ENCODE results near the gene TSEN54. TPM values are rescaled to one million over a fixed set of nuclear protein-coding genes. Genes with fewer than 3 reads are reported as not detected.

Gene TSEN54
- total RNA-seq, 1 experiment from 2014 or later: 44.5 TPM

DNA sequence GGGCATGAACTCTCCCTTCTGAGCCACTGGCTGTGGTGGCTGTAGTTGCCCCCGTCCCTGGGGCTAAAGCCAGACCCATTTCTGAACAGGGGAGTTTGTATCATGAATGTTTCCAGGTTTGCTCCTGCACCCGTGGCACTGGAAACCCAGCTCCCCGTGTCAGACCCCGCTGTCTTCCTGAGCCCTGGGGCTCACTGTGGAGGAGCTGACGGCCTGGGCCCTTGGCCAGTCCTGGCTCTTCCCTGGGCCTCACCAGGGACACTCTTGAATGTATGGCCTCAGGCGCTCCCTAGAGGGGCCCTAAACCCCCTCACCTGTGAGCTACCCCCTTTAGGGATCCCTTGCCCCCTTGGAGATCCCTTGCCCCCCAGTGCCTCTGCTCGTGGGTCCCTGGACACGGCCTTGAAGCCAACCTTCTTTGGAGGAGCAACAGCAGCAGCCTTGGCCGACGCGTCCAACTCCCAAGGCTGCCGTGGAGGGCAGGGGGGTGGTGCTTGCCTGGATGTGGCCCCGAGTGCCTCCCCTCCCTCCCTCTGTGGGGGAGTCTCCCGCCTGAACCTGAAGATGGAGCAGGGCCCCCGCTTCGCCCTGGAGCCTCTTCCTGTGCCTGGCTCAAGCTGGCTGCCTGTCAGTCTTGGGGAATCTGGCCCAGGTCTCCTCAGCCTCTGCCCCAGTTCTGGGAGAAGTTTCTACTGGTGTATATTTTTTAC is 16.9 kb upstream of the TSEN54 start:
- H3K18ac ChIP-seq (ENCODE audit: insufficient read length, low read depth, low read length): no peak overlapping the region
- no peak overlapping the region for H4K8ac ChIP-seq (replicated peaks; ENCODE audit: insufficient read length, low read depth, low read length)
- H2BK20ac ChIP-seq (ENCODE audit: low read depth, low read length, poor library complexity, severe bottlenecking): no peak overlapping the region
- no peaks in the 10 kb centered on the region for H3K4me1 ChIP-seq (ENCODE audit: insufficient read depth, low read length)
- no peak overlapping the region for H3K4me2 ChIP-seq (ENCODE audit: insufficient read depth, insufficient read length, low read length)
- H4K5ac ChIP-seq (ENCODE audit: insufficient read length, low read depth, low read length): no peak overlapping the region
- no peaks in the 10 kb centered on the region for H3K9me3 Mint-ChIP-seq
- H3K36me3 Mint-ChIP-seq (ENCODE audit: insufficient read depth in 1 of 3, low read depth in 3 of 3): peaks cover 0 to 45% (median 34%) of the 10 kb centered on the region in 3 experiments; a peak in 5 of 7 replicates
- no peaks in the 10 kb centered on the region; the same call in 1 of the 2 replicates for H3K27me3 Mint-ChIP-seq (ENCODE audit: low read depth)
- no peaks in the 10 kb centered on the region for H4K20me1 ChIP-seq (ENCODE audit: control insufficient read depth, insufficient read depth, insufficient read length)
- H2AK5ac ChIP-seq (ENCODE audit: insufficient read length, low read length): no peak overlapping the region
- no peaks in the 10 kb centered on the region for H3K79me1 ChIP-seq (ENCODE audit: insufficient read depth, low read depth, low read length, poor library complexity, severe bottlenecking)
- H3K27me3 ChIP-seq (ENCODE audit: insufficient read depth, low read length): no peaks in the 10 kb centered on the region
- no peak for DNase-seq
- H2BK15ac ChIP-seq (ENCODE audit: low read depth, low read length): no peak overlapping the region
- no peak overlapping the region for H3K4ac ChIP-seq (ENCODE audit: low read depth, low read length)
- H3K23ac ChIP-seq (ENCODE audit: insufficient read length, low read depth, low read length): no peak overlapping the region
- no peak overlapping the region; the same call in 1 of the 2 replicates for H3K14ac ChIP-seq (ENCODE audit: insufficient read depth, low read length)
- H3T11ph ChIP-seq (ENCODE audit: low read length): no peak overlapping the region
- no peak overlapping the region for H4K91ac ChIP-seq (ENCODE audit: insufficient read length, low read depth, low read length)
- H2BK12ac ChIP-seq (ENCODE audit: insufficient read length, low read depth, low read length): no peak overlapping the region
- H3K27ac Mint-ChIP-seq: peak overlapping the region in 2 of 3 experiments; percentile 39 to 47; a peak in 2 of 7 replicates
- H2AFZ ChIP-seq (ENCODE audit: low read length): no peak overlapping the region
- no CpG with 5 or more reads among the region's 16 CpGs for WGBS (ENCODE audit: extremely low coverage, insufficient read length, low lambda C conversion rate)
- H3K23me2 ChIP-seq (ENCODE audit: insufficient read length, low read depth, low read length, poor library complexity, severe bottlenecking): no peaks in the 10 kb centered on the region
- H3K79me2 ChIP-seq (ENCODE audit: insufficient read depth, low read length): no peaks in the 10 kb centered on the region
- H2BK120ac ChIP-seq (ENCODE audit: low read depth, low read length, poor library complexity, severe bottlenecking): no peak overlapping the region
- no peaks in the 10 kb centered on the region for H3K9me3 ChIP-seq (ENCODE audit: control insufficient read depth, low read depth, low read length)
- no peak overlapping the region for H3K9ac ChIP-seq (ENCODE audit: extremely low read depth, insufficient read length, low read length)
- TF ChIP-seq, protein P1, sequence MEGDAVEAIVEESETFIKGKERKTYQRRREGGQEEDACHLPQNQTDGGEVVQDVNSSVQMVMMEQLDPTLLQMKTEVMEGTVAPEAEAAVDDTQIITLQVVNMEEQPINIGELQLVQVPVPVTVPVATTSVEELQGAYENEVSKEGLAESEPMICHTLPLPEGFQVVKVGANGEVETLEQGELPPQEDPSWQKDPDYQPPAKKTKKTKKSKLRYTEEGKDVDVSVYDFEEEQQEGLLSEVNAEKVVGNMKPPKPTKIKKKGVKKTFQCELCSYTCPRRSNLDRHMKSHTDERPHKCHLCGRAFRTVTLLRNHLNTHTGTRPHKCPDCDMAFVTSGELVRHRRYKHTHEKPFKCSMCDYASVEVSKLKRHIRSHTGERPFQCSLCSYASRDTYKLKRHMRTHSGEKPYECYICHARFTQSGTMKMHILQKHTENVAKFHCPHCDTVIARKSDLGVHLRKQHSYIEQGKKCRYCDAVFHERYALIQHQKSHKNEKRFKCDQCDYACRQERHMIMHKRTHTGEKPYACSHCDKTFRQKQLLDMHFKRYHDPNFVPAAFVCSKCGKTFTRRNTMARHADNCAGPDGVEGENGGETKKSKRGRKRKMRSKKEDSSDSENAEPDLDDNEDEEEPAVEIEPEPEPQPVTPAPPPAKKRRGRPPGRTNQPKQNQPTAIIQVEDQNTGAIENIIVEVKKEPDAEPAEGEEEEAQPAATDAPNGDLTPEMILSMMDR (conservative IDR thresholded peaks at IDR 0.05): no peak
- no peak overlapping the region for H3K4me3 Mint-ChIP-seq
- H3K27ac ChIP-seq (ENCODE audit: insufficient read length, low read depth, low read length): no peak overlapping the region
- H3K56ac ChIP-seq (ENCODE audit: insufficient read length, low read depth, low read length): no peak overlapping the region
- H3K4me1 Mint-ChIP-seq: no peaks in the 10 kb centered on the region
- H2BK5ac ChIP-seq (ENCODE audit: insufficient read length, low read length): no peak overlapping the region

All from H9 (cell line).